ENCODE data around the gene KSR1.
"Not testable (repeated sequence)": the region's sequence is repeated elsewhere in the genome, so short reads cannot be mapped to it uniquely, and the experiment has no call there.

Gene KSR1

DNA sequence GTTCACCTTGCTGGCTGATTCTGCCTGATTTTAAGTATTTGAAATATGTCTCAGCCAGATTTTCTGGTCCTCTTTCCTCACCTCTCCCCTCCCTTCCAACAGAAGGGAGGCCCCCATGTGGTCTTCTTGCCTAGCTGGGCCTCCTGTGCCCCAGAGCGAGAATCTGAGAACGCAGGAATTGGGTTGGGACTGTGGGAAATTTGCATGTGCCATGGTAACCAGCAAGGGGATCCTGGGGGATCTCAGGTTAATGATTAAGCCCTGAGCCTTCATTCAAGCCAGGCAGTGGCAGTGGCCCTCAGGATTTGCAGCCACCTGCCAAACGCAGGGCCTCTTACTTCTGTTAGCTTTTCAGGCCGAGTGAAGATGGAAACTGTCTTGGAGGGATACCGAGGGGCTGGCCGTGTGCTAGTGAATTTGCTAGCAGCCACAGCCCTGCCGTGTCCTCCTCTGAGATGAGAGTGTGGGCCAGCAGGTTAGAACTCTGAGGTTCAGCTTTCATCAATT, 40.2 kb downstream of the KSR1 start:
- no peak for DNase-seq

DNA sequence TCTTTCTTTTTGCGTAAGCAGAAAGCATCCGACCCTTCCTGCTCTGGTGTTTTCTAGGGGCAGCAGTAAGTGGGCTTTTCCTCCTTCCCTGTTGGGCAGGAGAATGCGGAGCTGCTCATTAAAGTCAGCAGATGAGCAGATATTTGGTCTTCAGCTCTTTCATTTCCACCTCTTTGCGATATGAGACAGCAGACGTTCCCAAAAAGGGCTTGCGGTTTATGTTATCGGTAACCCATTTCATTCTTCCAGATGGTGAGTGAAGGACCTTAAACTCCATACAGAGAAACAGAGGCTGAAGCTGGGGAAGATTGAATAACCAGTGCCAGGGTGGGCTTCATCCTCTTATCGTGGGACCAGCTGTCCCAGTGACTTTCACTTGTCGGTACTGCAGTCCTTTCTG, 40.7 kb downstream of the KSR1 start:
- DNase-seq, result no peak

DNA sequence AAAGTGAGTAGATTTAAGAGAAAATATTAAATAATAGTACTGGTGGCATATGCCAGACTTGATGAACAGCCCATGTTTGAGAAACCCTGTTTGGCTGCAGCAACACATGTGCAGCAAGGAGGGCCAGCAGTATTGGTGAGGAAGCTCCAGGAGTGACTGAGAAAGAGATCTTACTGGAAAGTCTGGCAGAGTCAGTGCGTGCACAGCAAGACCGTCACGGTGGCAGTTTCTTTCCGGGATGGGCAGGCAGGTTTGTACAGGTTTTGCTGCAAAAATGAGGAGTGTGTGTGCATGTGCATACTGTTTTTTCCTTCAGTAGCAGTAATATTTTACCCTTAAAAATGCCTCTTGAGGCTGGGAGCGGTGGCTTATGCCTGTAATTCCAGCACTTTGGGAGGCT, 41.4 kb downstream of the KSR1 start:
- DNase-seq, result no peak

DNA sequence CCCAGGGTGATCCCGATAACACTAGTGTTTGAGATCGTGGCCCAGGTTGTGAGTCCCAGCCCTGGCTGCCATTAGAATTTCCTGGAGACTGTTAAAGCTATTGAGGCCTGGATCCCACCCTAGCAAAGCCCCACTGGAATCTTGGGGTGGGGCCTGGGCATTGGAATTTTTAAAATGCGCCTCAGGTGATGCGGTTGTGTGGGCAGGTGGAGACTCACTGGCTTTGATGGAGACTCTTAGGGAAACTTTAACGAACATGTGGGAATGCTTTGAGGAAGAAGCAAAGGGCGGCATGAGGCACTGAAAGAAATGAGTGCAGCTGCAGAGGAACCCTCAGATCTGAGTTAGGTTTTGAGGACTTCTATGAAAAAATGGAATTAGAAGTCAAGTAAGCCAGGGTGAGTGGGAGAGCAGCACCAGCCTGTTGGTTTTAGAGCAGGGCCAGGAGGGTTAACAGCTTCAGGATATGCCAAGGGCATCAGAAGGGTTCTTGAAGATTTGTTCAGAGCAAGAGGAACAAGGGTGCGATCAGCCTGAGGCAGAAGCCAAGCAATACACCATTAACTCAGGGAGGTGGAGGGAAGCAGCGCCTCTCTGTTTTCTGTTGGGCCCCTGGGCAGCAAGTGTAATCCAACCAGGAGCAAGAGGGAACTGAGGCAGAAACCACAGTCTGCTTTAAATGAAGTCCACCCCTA, 42.5 kb downstream of the KSR1 start:
- DNase-seq, result no peak

DNA sequence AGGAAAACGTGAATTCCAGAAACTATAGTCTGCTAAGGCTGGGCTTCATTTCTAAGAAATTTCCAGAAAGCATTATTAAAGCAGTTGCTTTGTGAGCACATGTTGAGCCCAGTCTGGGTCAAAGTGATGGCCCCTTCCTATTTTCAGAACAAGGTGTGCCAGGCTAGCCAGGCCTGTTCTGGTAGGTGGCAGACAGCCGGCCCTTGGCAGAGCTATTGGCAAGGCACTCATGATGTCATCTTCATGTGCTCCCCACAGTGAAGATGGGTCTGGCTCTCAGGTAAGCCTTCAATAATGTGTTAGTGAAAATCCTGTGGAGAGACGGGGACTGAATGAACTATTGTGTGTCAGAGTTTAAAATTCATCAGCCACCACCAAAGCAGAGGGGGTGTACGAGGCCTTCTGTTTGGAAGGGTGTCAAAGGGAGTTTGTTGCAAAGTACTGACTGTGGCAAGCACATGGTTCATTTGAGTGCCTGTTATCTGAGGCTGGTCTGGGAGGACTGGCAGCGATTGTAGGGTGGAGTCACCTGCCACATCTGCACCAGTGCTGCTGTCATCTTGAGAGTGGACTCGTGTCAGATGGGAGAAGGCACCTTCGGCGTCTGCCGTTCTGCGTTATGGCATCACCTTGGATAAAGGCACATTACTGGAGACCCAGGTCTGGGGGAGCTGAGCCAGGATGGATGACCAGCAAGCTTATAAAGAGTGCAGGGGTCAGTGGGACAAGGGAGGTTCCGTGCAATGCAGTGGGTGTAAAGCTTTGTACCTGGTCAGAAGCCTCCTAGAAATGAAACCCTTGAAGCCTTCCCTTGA, 43.4 kb downstream of the KSR1 start:
- DNase-seq, result no peak

DNA sequence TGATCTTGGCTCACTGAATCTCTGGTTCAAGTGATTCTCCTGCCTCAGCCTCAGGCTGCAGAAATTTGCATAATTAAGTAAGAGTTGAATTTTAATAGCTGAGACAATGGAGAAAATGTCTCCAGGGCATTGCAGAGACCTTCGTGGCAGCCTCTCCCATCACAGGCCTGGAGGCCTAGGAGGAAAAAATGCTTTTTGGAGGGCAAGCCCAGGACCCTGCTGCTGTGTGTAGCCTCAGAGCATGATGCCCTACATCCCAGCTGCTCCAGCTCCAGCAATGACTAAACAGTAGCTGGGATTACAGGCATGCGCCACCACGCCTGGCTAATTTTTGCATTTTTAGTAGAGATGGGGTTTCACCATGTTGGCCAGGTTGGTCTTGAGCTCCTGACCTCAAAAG, 45.1 kb downstream of the KSR1 start:
- not testable (repeated sequence) for DNase-seq

DNA sequence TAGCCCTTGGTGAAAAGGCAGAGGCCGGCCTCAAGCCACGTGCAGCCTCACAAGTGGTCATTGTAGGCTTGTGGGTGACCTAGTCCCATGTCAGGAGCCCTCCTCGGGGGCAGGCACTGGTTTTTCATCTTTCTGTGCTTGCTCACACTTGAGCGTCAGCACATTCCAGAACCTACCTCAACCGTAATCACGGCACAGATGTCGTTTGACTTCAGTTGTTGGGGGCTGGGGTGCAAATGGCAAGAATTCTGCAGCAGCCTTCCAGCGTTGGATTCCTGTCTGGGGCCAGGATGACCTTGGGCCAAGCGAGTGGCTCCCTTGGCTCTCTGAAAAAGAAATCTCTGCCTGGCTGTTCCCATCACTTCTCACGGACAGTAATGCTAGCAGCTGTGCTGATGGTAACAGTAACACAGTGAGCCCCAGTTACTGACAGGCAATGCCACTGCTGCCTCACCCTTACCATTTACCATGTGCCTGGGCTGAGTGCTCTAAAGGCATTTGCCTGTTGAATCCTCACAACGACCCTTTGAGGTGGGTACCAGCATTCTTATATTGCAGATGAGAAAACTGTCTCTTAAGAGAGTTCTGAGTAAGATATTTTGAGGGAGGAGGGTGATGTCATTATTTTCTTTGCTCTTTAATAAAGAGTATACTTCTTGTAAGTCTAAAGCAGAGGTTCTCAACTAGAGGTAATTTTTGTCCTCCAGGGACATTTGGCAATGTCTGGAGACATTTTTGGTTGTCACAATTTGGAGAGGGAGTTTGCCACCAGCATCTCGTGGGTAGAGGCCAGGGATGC, 46.5 kb downstream of the KSR1 start:
- DNase-seq, result no peak

DNA sequence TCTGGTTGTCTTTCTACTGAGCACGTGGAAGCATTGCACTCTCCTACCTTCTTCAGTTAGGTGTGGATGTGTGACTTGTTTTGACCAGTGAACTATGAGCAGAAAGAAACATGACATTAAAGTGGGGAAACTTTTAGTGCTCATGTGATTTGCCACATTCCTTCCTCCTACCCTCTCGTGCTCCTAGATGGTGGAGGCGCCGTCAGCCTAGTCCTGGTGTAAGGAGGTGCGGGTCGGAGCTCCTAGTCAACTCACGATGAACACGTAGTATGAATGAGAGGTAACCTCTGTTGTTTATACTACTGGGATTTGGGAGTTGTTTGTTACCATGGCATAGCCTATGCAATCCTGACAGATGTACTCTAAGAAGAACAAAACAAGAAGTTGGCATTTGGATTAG, 47.4 kb downstream of the KSR1 start:
- no peak for DNase-seq

DNA sequence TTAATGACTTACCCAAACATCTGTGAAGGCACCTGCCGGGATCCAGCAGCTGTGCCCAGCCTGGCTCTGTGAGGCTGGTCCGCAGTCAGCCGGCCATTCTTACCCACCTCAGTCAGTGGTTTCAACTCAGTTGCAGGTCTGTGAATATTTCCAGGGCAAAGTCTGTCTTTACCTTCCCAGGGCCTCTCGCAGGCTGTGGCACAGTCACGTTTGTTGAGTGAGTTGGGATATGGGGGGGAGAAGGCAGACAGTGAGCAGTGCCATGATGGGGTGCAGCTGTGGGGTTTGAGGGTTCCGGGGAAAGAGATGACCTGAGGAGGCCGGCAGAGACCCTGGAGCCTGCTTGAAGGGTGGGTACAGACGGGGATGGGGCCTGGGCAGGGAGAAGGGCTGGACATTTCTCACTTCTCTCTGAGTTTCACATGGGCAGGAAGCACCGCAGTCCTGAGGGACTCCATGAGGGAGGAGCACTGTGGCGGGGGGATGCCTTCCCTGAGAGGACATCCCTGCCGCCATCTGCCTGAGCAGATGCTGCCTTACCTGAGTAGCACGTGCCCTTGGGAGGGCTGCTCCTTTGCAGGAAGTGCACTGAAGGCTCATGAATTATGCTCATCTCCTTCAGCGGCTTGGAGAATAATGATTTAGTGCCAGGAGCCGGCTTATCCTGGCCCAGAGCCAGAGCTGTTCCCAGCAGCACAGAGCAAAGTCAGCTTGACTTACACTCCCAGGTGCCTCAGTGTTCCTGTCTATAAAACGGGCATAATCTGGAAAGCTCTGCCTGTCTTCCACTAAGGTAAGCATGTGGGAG, 48.1 kb downstream of the KSR1 start:
- no peak for DNase-seq

DNA sequence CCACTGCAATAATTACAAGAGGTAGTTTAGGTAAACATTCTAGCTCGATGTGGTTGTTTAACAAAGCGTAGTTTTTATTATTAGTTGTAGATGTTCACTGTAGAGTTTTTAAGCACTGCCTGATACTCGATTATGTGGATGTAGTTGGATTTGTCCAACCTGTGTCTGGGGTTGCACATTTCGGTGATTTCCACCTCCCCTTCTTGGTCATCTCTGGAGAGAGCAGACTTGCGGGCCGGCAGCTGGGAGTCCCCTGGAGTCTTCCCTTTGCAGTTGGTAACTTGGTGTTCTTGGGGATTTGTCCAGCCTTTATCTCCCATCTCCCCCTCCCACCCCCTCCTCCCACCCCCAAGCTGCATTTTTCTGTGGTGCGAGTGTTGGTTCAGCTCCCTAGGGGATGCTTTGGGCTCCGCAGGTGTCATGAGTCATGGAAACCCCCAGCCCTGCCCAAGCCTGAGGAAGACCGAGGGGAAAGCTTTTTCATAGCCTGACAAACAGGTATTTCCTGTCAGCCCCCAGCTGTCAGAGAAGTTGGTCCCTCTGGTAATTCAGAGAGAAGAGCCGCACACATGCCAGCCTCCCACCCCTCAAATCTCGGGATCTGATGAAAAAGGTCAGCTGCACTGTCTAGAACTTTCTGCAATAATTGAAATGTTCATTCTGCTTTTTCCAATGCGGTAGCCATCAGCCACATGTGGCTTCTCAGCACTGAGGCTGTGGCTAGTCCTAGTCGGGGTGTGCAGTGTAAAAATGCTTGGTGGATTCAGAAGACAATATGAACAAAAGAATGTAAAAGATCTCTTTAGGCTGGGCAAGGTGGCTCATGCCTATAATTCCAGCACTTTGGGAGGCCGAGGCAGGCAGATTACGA, 50.3 kb downstream of the KSR1 start:
- DNase-seq, result no peak

DNA sequence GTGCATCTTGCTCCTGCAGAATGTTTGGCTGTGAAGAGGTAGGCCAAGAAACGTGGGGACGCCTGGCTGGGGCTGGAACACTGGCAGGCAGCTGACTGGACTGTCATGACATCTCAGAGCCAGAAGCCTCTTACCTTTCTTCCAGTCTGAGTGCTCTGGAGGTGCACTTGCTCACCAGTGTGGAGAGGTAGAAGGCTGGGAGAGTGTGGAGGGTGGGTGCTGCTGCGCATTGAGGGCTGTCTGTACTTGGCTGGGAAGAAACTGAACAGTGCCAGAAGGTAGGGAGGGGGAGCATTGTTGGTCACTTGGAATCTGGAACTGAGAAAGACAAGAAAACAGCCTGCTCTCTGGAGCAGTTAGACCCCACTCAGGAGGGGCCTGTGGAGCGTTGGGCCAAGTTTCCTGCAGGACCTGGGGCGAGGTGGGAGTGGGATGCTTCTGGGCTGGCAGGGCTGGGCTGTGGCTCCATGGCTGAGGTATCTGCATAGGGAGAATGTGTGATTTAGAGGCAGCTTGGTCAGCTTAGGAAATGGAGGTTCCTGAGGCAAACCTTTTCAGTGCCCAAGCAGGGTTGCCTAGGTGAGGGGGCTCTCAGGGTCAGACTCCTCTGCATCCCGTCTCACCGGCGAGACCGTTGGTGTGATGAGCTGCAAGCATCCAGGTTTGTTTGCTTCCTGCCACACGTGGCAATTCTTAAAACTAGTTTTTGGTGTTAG, 55.1 kb downstream of the KSR1 start:
- no peak for DNase-seq

DNA sequence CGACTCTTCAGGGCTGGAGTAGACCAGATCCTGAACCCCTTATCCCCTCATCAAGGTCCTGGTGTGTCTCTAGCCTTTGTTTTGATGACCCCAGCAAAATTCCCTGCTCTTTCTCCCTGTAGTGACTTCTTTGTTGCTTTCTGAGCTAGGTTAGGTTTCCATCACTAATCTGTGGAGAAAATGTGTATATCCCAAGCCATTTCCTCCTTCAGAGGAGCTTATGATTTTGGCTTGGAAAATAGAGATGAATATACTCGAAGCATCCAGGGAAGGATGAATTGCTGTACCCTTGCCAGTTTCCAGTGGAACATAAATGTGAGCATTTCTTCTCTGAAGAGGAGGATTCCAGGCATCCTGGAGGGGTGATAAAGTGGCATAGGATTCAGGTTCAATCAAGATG, 55.8 kb downstream of the KSR1 start:
- DNase-seq, result no peak

DNA sequence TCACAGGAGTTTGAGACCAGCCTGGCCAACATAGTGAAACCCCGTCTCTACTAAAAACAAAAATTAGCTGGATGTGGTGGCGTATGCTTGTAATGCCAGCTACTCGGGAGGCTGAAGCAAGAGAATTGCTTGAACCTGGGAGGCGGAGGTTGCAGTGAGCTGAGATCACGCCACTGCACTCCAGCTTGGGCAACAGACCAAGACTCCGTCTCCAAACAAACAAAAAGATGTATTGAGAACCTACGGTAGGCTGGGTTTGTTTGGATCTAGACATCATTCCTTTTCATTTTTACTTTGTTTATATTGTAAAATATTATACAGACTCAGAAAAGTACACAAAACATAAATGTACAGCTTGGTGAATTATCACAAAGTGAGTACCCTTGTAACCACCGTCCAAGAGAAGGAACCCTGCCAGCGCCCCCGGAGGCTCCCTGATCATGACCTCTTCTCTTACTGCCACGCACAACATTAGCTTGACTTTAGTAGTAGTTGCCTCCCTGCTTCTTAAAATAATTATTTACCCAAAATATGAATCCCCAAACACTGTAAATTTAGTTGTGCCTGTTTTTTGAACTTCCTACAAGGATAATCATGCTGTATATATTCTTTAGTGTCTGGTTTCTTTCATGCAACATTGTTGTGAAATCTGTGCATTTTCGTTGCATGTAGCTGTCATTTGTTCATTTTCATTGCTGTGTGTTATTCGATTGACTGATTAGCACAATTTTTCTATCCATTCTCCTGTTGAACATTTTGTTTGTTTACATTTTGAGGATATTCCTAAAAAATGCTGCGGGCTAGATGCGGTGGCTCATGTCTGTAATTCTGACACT, 56.5 kb downstream of the KSR1 start:
- no peak for DNase-seq

DNA sequence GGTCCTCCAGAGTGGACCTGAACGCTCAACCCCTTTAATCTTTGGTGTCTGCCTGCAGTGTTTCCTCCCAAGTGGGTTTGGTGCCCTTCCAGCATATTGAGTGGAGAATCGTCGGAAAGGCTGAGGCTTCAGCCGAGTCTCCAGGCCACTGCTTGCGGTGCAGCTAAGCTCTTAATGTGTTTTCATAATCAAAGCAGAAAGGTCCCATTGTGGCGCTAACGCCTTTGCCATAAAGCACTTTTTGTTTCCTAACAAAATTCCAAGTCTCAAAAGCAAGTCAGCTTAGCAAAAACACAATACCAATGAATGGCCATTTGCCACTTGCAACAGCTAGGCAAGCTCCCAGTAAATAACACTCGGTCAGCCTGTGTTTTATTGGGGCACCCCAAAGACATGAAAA, 57.6 kb downstream of the KSR1 start:
- no peak for DNase-seq

DNA sequence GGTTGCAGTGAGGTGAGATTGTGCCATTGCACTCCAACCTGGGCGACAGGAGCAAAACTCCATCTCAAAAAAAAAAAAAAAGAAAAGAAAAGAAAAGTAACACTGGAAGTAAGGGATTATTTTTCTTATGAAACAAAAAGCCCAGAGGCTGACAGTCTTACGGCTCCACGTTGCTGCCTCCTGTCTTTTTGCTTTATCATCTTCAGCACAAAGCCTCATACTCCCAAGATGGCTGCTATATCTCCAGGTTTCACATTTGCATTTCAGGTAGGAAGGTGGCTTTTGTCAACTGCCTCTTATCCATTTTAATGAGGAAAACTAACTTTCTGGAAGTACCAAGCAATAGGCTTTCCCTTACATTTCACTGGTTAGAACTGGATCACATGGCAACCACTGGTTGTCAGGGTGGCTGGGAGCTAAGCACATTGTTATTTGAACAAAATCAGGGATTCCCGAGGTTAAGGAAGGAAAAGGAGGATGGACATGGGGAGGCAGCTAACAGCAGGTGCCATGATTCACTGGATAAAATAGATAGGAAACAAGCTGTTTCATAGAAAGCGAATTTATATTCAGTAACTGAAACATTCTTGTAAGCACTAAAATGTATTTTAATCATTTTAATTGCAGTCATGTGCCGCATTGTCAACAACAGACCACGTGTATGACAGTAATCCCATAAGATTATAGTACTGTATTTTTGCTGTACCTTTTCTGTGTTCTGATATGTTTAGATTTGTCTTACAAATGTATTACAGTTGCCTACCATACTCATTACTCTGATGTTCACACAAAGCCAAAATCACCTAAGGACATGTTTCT, 58.6 kb downstream of the KSR1 start:
- DNase-seq, result no peak

DNA sequence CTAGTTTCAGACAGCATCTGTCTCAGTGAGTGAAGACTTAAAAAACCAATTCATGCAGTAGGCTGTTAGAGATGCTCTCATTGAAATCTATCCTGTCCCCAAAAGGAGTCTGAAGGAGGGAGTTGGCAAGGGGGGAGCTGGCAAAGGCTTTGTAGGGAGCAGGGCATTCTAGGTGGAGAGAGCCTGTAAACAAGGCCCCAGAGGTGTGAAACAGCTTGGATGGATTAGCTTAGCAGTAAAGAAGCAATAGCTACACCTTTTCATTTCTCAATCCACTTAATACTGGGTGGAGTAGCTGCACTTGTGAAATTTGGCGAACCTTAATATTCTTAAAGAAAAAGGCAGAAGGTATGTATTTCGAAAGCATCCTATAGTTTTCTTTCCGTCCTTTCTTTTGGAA, 61.8 kb downstream of the KSR1 start:
- no peak for DNase-seq

DNA sequence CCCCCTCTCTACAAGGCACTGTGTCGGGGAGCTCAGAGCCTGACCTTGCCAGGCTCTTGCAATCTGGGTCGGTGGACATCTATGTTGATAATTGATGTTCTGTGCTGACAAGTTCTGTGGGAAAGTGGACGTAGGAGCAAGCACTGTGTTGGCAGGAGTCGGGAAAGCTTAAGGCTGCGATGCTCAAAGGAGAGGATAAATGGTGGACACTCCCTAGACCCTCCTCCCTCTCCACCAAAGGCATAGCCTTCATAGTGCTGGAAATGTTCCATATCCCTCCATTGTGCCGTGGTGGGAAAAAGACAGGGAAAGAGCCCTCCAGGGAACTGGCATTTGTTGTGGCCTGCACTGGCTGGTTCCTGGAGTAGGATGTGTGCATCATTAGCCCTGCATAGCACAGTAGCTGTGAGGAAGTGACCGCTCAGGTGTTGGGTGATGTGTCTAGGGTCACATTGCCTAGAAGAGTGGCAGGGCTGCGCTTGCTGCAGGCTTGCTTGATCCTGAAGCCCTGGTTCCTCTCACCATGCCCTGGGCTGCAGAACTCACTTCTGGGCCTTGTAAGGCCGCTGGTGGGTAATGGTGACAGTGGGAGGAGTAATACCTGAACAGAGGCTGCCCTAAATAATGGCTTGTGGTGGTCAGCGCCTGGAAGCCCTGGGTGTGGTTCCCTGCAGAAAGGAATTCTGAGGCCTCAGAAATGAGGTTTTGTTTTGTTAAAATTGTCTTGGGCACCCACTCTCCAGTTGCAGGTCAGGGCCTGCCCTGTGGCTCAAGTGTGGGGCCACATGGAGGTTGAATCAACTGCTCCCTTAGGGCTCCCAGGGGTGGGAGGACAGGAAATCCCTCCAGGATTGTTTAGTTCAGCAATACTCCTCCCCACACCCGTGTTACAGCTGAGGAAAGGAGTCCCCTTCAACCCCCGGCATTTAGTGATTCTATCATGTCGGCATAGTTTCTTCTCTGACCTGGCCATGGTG, 62.6 kb downstream of the KSR1 start:
- no peak for DNase-seq

DNA sequence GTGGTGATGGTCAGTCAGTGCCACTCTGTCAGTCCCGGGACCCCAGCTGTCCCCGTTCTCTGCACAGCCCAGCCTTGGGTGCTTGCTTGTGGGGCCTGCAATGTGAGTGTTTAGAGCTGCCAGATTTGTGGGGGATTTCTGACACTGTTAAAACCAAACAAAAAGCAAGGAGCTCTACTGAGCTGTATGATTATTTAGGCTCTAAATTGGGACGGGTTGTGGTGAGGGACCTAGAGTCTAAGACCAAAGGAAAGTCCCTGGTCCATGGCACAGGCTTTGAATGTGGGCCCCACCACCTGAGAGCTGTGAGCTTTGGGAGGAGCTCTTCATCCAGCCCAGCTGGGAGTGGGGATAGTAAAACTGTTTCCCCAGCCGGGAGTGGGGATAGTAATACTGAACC, 63.3 kb downstream of the KSR1 start:
- DNase-seq, result no peak
